GM12864 (cell line): Measurements from ENCODE around the gene SYT13.

ENCODE experiments used
- DNase-seq: peaks from one replicate; pipeline ENCODE4 v3.0.0-alpha.2; 2011; ENCODE audit warnings: low read depth
- H3K4me3 ChIP-seq: 2 replicates; pipeline ENCODE4 v1.5.1; 2011; ENCODE audit warnings: mild to moderate bottlenecking, low read depth, low read length, control low read depth
- CTCF ChIP-seq: IDR thresholded peaks from 2 replicates; pipeline ENCODE4 v1.5.1; 2011; ENCODE audit warnings: low read depth, mild to moderate bottlenecking, moderate library complexity, low read length, control low read depth, inconsistent platforms; ENCODE audit errors: missing control alignments

Gene SYT13

DNA sequence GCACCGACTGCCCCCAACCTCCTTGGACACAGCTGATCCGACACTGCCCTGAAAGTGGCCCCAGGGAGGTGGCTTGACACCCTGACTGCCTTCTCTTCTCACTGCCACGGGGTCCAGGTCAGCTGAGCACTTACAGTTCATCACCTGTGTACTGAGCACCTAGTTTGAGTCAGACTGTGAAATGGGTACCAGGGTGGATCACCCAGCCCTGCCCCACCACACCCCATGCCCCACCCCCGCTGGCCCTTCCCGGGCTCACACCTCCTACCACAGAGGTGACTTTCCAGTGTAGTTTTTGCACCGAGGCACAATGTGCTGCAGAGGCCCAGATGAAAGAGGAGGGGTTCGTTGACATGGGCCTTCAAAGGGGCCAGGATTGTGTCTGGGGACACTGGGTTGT, 80.2 kb downstream of the SYT13 start:
- no peak for DNase-seq
- no peak for TF ChIP-seq CTCF
- H3K4me3 ChIP-seq: no peak overlapping the region

GRCh38 chr11:45204761-45205160, 81.4 kb downstream of the SYT13 start:
- H3K4me3 ChIP-seq: no peak overlapping the region
- TF ChIP-seq CTCF: no peak
- DNase-seq: no peak

GRCh38 chr11:45193695-45194094, 92.4 kb downstream of the SYT13 start:
- H3K4me3 ChIP-seq: no peak overlapping the region
- no peak for TF ChIP-seq CTCF
- DNase-seq: no peak
